ENCODE results near the gene TMEM50A.
"Not testable (repeated sequence)": the region's sequence is repeated elsewhere in the genome, so short reads cannot be mapped to it uniquely, and the experiment has no call there.

TMEM50A gene

DNA sequence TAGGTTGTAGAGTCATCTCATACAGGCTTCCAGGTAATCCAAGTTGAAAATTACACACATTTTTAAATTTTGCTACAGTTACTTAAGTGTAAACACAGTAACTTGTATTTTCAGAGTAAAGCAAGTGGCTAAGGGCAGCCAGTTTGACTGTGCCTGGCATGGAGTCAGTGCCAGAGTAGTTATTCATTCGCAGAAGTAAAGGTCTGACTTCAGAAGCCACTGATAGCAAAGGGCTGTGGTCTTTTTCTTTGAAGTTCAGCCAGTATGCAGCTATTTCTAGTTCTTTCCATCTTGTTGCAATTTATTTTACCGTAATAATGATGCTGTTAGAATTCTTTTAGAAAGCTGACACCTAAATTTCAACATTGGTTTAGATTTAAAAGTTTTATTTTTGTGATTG, 9.4 kb downstream of the TMEM50A start:
- TF ChIP-seq, protein P1, sequence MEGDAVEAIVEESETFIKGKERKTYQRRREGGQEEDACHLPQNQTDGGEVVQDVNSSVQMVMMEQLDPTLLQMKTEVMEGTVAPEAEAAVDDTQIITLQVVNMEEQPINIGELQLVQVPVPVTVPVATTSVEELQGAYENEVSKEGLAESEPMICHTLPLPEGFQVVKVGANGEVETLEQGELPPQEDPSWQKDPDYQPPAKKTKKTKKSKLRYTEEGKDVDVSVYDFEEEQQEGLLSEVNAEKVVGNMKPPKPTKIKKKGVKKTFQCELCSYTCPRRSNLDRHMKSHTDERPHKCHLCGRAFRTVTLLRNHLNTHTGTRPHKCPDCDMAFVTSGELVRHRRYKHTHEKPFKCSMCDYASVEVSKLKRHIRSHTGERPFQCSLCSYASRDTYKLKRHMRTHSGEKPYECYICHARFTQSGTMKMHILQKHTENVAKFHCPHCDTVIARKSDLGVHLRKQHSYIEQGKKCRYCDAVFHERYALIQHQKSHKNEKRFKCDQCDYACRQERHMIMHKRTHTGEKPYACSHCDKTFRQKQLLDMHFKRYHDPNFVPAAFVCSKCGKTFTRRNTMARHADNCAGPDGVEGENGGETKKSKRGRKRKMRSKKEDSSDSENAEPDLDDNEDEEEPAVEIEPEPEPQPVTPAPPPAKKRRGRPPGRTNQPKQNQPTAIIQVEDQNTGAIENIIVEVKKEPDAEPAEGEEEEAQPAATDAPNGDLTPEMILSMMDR (IDR thresholded peaks at IDR 0.05): no peak
- TF ChIP-seq ZFX (IDR thresholded peaks at IDR 0.05; ENCODE audit: borderline replicate concordance): no peak
- no peak overlapping the region for H3K27ac ChIP-seq

DNA sequence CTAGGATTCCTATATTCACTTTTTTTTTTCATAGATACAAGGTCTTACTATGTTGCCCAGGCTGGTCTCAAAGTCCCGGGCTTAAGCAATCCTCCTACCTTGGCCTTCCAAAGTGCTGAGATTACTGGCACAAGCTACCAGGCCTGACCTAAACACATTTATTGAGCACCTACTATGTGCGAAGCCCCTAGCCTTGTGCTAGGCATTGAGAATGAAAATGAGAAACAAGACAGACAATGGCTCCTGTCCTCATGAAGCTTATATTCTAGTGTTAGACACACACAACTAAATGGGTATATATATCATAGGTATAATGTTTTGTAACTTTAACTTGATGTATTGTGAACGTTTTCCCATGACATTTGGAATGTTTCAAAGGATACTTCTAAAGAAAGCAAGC, 11.5 kb downstream of the TMEM50A start:
- no peak overlapping the region for H3K27ac ChIP-seq
- TF ChIP-seq, protein P1 (IDR thresholded peaks at IDR 0.05): no peak
- no peak for TF ChIP-seq ZFX (IDR thresholded peaks at IDR 0.05; ENCODE audit: borderline replicate concordance)

DNA sequence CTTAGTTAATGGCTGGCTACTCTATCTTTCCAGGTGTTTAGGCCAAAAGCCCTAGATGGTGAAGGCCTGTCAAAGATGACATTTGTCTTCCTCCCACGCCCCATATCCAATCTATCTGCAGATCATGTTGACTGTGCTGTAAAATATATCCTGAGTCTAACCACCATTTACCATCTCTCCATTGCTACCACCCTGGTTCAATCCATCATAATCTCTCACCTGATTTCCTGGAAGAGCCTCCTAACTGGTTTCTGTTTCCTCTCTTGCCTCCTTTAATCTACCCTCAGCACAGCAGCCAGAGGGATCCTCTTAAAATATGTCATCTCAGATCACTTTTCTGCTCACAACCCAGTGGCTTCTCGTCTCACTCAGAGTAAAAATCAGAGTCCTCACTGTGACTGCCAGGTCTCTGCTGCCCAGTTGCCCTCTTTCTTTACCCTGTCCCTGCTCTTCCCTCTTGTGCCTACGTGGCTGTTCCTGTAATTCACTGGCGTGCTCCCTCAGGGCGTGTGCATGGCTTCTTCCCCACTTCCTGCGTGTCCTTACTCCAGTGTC, 17.8 kb downstream of the TMEM50A start:
- TF ChIP-seq, protein P1 (IDR thresholded peaks at IDR 0.05): no peak
- TF ChIP-seq ZFX (IDR thresholded peaks at IDR 0.05; ENCODE audit: borderline replicate concordance): no peak
- no peak overlapping the region for H3K27ac ChIP-seq

DNA sequence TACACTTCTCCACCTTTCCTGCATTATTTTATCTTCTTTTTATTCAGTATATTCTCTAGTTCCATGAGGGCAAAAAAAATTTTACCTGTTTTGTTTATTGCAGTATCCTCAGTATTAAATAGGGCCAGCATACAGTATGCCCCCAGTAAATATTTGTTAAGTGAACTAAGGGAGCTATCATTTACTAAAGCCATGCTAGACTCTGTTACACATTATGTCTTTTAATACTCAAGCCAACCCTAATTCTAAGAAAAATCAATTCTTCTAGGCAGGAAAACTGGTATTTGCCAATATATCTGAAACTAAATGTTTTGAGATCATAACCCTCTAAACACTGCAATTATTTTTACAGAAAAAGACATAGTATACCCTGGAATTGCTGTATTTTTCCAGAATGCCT, 18.3 kb downstream of the TMEM50A start:
- no peak overlapping the region for H3K27ac ChIP-seq
- TF ChIP-seq, protein P1 (IDR thresholded peaks at IDR 0.05): no peak

DNA sequence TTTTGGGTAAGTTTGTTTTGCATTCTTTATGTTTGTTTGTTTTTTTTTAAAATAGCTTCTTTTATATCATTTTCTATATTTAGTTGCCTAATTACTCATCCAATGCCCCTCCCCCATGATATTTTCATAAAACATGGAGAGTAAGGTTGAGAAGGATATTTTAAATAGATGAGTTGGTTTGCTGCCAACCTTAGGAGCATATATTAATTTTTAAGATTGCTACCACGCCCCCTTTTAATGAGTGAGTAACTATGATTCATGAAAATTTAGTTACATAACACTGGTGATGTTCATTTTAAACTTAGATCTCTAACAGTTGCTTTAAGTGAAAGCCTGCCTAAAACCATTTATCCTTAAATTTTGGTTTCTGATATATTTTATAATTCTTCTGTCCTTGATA, 18.7 kb downstream of the TMEM50A start:
- H3K27ac ChIP-seq: no peak overlapping the region
- no peak for TF ChIP-seq ZFX (IDR thresholded peaks at IDR 0.05; ENCODE audit: borderline replicate concordance)
- TF ChIP-seq, protein P1 (IDR thresholded peaks at IDR 0.05): no peak

DNA sequence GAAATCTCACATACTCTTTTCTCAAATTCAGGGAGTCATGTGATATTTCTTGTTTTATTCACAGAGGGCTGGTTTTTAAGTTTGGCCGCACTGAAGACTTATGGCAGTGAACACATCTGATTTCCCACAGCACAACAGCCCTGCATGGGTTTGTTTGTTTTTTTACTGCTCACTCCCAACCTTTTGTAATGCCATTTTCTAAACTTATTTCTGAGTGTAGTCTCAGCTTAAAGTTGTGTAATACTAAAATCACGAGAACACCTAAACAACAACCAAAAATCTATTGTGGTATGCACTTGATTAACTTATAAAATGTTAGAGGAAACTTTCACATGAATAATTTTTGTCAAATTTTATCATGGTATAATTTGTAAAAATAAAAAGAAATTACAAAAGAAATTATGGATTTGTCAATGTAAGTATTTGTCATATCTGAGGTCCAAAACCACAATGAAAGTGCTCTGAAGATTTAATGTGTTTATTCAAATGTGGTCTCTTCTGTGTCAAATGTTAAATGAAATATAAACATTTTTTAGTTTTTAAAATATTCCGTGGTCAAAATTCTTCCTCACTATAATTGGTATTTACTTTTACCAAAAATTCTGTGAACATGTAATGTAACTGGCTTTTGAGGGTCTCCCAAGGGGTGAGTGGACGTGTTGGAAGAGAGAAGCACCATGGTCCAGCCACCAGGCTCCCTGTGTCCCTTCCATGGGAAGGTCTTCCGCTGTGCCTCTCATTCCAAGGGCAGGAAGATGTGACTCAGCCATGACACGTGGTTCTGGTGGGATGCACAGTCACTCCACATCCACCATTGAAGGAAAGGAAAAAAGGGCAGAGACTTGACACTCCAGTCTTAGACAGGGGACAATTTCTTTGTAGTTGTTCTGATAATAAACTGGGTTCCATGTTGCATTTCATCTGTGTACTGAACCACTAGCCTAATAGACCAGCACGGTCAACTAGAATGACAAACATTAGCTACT, 22.8 kb downstream of the TMEM50A start:
- TF ChIP-seq, protein P1 (IDR thresholded peaks at IDR 0.05): no peak
- no peak for TF ChIP-seq ZFX (IDR thresholded peaks at IDR 0.05; ENCODE audit: borderline replicate concordance)
- H3K27ac ChIP-seq: no peak overlapping the region

DNA sequence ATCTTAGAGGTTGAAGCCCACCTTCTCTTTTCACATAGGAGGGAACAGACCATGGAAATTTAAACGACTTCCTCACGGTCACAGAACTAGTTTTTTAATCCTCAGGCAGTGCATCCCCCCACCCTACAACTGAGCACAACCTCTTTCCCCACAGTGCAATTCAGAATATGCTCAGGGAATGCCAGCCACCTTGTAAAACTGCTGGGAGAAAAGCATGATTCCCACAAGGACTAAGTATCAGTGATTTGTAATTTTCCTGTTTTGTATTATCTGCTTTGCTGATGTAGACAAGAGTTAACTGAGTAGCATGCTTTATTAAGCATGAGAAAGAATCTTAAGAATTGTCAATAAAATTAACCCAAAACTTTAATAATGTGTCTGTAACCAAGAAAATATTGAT, 23.8 kb downstream of the TMEM50A start:
- H3K27ac ChIP-seq: no peak overlapping the region

DNA sequence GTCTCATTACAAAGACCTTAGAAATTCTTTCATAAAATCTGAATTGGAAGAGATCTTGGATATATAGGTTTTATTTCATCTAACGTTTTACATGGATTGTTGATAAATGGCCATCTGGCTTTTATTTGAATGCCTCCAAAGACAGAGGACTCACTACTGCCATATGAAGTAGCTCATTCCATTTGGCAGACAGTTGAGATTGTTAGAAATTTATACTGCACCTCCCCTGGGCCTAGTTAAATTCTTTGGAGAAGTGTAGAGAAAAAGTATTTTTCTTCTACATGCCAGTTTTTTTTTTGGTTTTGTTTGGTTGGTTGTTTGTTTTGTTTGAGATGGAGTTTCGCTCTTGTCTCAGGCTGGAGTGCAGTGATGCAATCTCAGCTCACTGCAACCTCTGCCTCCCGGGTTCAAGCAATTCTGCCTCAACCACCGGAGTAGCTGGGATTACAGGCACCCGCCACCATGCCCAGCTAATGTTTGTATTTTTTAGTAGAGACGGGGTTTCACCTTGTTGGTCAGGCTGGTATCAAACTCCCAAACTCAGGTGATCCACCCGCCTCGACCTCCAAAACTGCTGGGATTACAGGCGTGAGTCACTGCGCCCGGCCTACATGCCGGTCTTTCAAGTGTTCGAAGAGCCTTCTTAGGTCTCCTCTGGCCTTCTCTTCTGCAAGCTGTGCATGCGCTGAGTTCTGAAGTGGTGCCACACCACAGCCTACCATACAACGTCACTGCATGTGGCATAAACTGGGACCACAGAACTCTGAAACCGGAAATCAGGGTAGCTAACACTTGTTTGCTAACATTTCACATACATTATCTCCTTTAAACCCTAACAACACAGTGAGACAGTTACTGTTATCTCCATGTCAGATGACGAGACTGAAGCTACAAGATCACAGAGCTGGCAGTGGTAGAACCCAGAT, 24.8 kb downstream of the TMEM50A start:
- not testable (repeated sequence) for H3K27ac ChIP-seq

More for the DNA sequence above, 23.8 kb downstream of the TMEM50A start:
- TF ChIP-seq ZFX (IDR thresholded peaks at IDR 0.05; ENCODE audit: borderline replicate concordance): no peak
- TF ChIP-seq, protein P1 (IDR thresholded peaks at IDR 0.05): no peak

Data from 22Rv1 (cell line).